Measurements from ENCODE around the gene PCED1B. TPM values are rescaled to one million over a fixed set of nuclear protein-coding genes. Genes with fewer than 3 reads are reported as not detected.

The PCED1B gene
- total RNA-seq, 2 donors from 2014 or later: 6.6 to 12.3 TPM

DNA sequence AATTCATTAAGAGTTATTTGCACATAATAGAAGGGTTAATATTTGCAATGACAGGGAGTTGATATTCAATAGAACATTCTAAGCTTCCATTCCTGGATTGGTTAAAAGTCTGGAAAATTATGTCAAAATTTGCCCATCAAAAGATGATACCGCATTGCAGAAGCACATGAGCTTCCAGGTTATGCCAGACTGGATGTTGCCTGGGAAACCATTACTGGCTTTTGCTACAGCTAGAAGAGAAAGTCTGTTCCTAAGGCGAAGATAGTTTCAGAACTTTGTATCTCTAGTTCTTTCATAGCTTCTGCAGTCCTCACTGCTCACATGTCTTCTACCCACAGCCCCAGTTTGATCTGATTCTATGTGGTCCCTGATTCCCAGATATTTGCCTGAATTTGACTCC is 122.8 kb downstream of the PCED1B start:
- Histone ChIP-seq H3K27ac (no peak overlapping the region), H3K27me3 (replicated peaks; ENCODE audit: insufficient read depth) (no peaks in the 10 kb centered on the region), H3K9me3 (no peaks in the 10 kb centered on the region), H3K4me3 (no peak overlapping the region), H3K36me3 (no peaks in the 10 kb centered on the region), H3K4me1 (ENCODE audit: control insufficient read depth in 1 of 2, low read depth in 2 of 2) (no peaks in the 10 kb centered on the region)
- DNase-seq (ENCODE audit: low spot score) (no peak), ATAC-seq (ENCODE audit: insufficient number of reproducible peaks, low FRiP score, low read depth) (no peak)
- TF ChIP-seq, protein P1, sequence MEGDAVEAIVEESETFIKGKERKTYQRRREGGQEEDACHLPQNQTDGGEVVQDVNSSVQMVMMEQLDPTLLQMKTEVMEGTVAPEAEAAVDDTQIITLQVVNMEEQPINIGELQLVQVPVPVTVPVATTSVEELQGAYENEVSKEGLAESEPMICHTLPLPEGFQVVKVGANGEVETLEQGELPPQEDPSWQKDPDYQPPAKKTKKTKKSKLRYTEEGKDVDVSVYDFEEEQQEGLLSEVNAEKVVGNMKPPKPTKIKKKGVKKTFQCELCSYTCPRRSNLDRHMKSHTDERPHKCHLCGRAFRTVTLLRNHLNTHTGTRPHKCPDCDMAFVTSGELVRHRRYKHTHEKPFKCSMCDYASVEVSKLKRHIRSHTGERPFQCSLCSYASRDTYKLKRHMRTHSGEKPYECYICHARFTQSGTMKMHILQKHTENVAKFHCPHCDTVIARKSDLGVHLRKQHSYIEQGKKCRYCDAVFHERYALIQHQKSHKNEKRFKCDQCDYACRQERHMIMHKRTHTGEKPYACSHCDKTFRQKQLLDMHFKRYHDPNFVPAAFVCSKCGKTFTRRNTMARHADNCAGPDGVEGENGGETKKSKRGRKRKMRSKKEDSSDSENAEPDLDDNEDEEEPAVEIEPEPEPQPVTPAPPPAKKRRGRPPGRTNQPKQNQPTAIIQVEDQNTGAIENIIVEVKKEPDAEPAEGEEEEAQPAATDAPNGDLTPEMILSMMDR (IDR thresholded peaks at IDR 0.05): no peak

GRCh38 chr12:47205532-47206449 is 126.4 kb downstream of the PCED1B start:
- TF ChIP-seq, protein P1 (IDR thresholded peaks at IDR 0.05): no peak
- no peaks in the 10 kb centered on the region for H3K36me3 ChIP-seq

DNA sequence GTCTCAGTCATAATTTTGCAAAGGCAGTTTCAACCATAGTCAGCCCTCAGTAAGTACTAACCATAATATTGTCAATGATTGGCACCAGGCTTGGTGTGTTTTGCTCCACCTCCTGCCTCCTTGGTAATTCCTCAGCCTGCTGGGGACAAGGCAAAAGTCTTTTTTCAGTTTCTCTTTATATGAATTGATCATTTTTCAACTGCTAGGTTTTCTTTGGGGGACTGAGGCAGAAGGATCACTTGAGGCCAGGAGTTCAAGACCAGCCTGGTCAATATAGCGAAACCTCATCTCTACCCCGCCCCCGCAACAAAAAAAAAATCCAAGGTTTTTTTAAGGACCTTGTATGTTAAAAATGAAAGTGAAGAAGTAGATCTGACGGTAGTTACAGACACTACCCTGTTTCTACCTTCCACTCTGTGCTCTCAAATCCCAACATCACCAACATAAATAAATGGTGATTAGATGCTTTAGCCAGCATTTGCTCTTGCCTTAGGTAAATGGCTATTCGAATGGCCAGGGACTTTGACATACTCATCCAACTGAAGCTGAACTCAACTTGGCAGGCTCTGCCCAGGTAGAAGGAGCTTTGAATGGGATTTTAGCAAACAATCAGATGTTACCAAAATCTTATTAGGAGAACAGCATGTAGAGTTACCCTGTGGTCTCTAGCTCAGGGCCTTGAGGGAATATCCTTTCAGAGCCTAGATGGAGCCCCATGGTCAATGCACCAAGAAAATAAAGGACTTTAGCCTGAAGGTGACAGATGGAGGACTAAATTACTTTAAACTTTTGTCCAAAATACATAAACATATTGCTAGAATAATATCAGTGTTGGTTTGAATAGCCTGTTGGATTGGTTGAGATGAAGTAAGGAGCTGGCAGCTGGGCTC is 127.3 kb downstream of the PCED1B start:
- ATAC-seq (ENCODE audit: insufficient number of reproducible peaks, low FRiP score, low read depth) (no peak), DNase-seq (ENCODE audit: low spot score) (no peak)
- H3K9me3 ChIP-seq: no peaks in the 10 kb centered on the region
- H3K27ac ChIP-seq: no peak overlapping the region
- TF ChIP-seq, protein P1 (IDR thresholded peaks at IDR 0.05): no peak
- no peaks in the 10 kb centered on the region for H3K27me3 ChIP-seq (replicated peaks; ENCODE audit: insufficient read depth)
- no peaks in the 10 kb centered on the region for H3K36me3 ChIP-seq
- no peak overlapping the region for H3K4me3 ChIP-seq
- H3K4me1 ChIP-seq (ENCODE audit: control insufficient read depth in 1 of 2, low read depth in 2 of 2): no peaks in the 10 kb centered on the region

More at GRCh38 chr12:47205532-47206449, 126.4 kb downstream of the PCED1B start:
- no peak for DNase-seq (ENCODE audit: low spot score)
- Histone ChIP-seq H3K4me3 (no peak overlapping the region), H3K4me1 (ENCODE audit: control insufficient read depth in 1 of 2, low read depth in 2 of 2) (no peaks in the 10 kb centered on the region), H3K9me3 (no peaks in the 10 kb centered on the region), H3K27me3 (replicated peaks; ENCODE audit: insufficient read depth) (no peaks in the 10 kb centered on the region), H3K27ac (no peak overlapping the region)
- ATAC-seq (ENCODE audit: insufficient number of reproducible peaks, low FRiP score, low read depth): no peak

GRCh38 chr12:47207340-47207717 is 127.9 kb downstream of the PCED1B start:
- no peak overlapping the region for H3K4me3 ChIP-seq
- H3K9me3 ChIP-seq: no peaks in the 10 kb centered on the region
- ATAC-seq (ENCODE audit: insufficient number of reproducible peaks, low FRiP score, low read depth) (no peak), DNase-seq (ENCODE audit: low spot score) (no peak)
- H3K27ac ChIP-seq: no peak overlapping the region
- no peaks in the 10 kb centered on the region for H3K27me3 ChIP-seq (replicated peaks; ENCODE audit: insufficient read depth)
- H3K36me3 ChIP-seq: no peaks in the 10 kb centered on the region
- H3K4me1 ChIP-seq (ENCODE audit: control insufficient read depth in 1 of 2, low read depth in 2 of 2): no peaks in the 10 kb centered on the region
- TF ChIP-seq, protein P1 (IDR thresholded peaks at IDR 0.05): no peak

GRCh38 chr12:47207829-47208248 is 128.4 kb downstream of the PCED1B start:
- H3K27ac ChIP-seq: no peak overlapping the region
- no peaks in the 10 kb centered on the region for H3K36me3 ChIP-seq
- no peak for ATAC-seq (ENCODE audit: insufficient number of reproducible peaks, low FRiP score, low read depth)
- no peak overlapping the region for H3K4me3 ChIP-seq
- TF ChIP-seq, protein P1 (IDR thresholded peaks at IDR 0.05): no peak
- no peaks in the 10 kb centered on the region for H3K9me3 ChIP-seq
- H3K4me1 ChIP-seq (ENCODE audit: control insufficient read depth in 1 of 2, low read depth in 2 of 2): no peaks in the 10 kb centered on the region
- no peaks in the 10 kb centered on the region for H3K27me3 ChIP-seq (replicated peaks; ENCODE audit: insufficient read depth)
- no peak for DNase-seq (ENCODE audit: low spot score)
